ENCODE measurements around the gene SCYL1. TPM values are rescaled to one million over a fixed set of nuclear protein-coding genes. Genes with fewer than 3 reads are reported as not detected.

Gene SCYL1
- total and polyA plus RNA-seq, 8 donors, result 40.1 to 83.9 (median 43.1) TPM

GRCh38 chr11:65498727-65498976 lies 26.2 kb upstream of the SCYL1 start:
- Histone ChIP-seq H3K27ac (peak overlapping the region; percentile 96 to 99 (median 98)), H3K4me1 (peaks cover 28 to 32% (median 29%) of the 10 kb centered on the region in 3 donors), H3K4me3 (peak overlapping the region; percentile 46 to 81 (median 72)), H3K36me3 (peaks cover 0 to 24% (median 4%) of the 10 kb centered on the region in 3 donors), H3K9me3 (no peaks in the 10 kb centered on the region), H3K27me3 (no peaks in the 10 kb centered on the region)
- ATAC-seq, result no peak
- no peak for FAIRE-seq
- no peak for TF ChIP-seq CTCF (IDR thresholded peaks at IDR 0.05)
- DNase-seq, result no peak
- WGBS, 2 donors, result 1% methylated on average over 6 of the region's 6 CpGs
- intact Hi-C loops (cut with DNase I), result loop anchor here in 1 of 3 donors (2.0 kb wide), 1 partner anchor 76 kb away; the partner anchor contains the start of gene NEAT1

- peaks cover 0 to 27% (median 4%) of the 10 kb centered on the region in 3 donors for H3K36me3 ChIP-seq
- no peak for FAIRE-seq
- WGBS, 2 donors, result 0% methylated on average over 24 of the region's 24 CpGs
- H3K27me3 ChIP-seq, result no peaks in the 10 kb centered on the region
- H3K4me3 ChIP-seq, result peak within 1 kb of the TSS; percentile 46 to 81 (median 72)
- DNase-seq, result peak; percentile 88 to 99 (median 94)
- peak; percentile 24 to 55 (median 42) for ATAC-seq
- no peaks in the 10 kb centered on the region for H3K9me3 ChIP-seq
- intact Hi-C loops (cut with DNase I), result loop anchor here in 1 of 3 donors (2.0 kb wide), 1 partner anchor 76 kb away; the partner anchor contains the start of gene NEAT1
- no peak for TF ChIP-seq CTCF (IDR thresholded peaks at IDR 0.05)
- H3K27ac ChIP-seq, result peak within 1 kb of the TSS; percentile 96 to 99 (median 98)
- peaks cover 23 to 27% (median 24%) of the 10 kb centered on the region in 3 donors for H3K4me1 ChIP-seq
Measured at GRCh38 chr11:65498977-65499712, 25.7 kb upstream of the SCYL1 start, which contains the start of gene MALAT1. TSS of gene MALAT1 (plus strand) at chr11:65499045.

- FAIRE-seq (no peak), DNase-seq (no peak), ATAC-seq (no peak)
- WGBS, 2 donors, result 0% methylated on average over 3 of the region's 3 CpGs
- TF ChIP-seq CTCF (IDR thresholded peaks at IDR 0.05), result no peak
- Histone ChIP-seq H3K4me1 (peaks cover 17 to 20% (median 17%) of the 10 kb centered on the region in 3 donors), H3K4me3 (peak overlapping the region; percentile 46 to 81 (median 72)), H3K36me3 (peaks cover 4 to 33% (median 10%) of the 10 kb centered on the region in 3 donors), H3K9me3 (no peaks in the 10 kb centered on the region), H3K27ac (peak overlapping the region; percentile 96 to 99 (median 98)), H3K27me3 (no peaks in the 10 kb centered on the region)
- intact Hi-C loops (cut with DNase I), result loop anchor here in 2 of 3 donors (2.0 to 5.0 kb wide), 2 partner anchors 77 to 78 kb away; partner anchors contain the start of gene NEAT1 (in 2 of the 2)
Measured at GRCh38 chr11:65499713-65500386, 25.0 kb upstream of the SCYL1 start.

- peak overlapping the region; percentile 96 to 99 (median 98) for H3K27ac ChIP-seq
- H3K36me3 ChIP-seq, result peaks cover 4 to 40% (median 17%) of the 10 kb centered on the region in 3 donors
- no peaks in the 10 kb centered on the region for H3K27me3 ChIP-seq
- no peak for ATAC-seq
- no peak for TF ChIP-seq CTCF (IDR thresholded peaks at IDR 0.05)
- FAIRE-seq, result no peak
- WGBS, 2 donors, result 0% methylated on average over 20 of the region's 20 CpGs
- intact Hi-C loops (cut with DNase I), result loop anchor here in 1 of 3 donors (5.0 kb wide), 1 partner anchor 78 kb away; the partner anchor contains the start of gene NEAT1
- H3K9me3 ChIP-seq, result no peaks in the 10 kb centered on the region
- peak in 5 of 6 donors; percentile 48 to 80 (median 66) for DNase-seq
- H3K4me3 ChIP-seq, result peak overlapping the region; percentile 46 to 81 (median 72)
- H3K4me1 ChIP-seq, result peaks cover 14 to 20% (median 17%) of the 10 kb centered on the region in 3 donors
Measured at GRCh38 chr11:65500387-65501185, 24.3 kb upstream of the SCYL1 start.

Measured in pancreas (tissue), 10 donors.